Mammary epithelial cell (primary cell): ENCODE results near the gene SLC17A7.

Experiments used
- EZH2 ChIP-seq: IDR thresholded peaks from 2 replicates; pipeline ENCODE4 v1.6.1; 2012; ENCODE audit warnings: low read length, inconsistent platforms, borderline replicate concordance
- TF ChIP-seq, protein P1 (sequence below), 2 donors: IDR thresholded peaks in 1 of 2; conservative IDR thresholded peaks in 1 of 2; 2 replicates each; pipeline ENCODE4 v1.5.1; 2011 to 2012; ENCODE audit warnings: inconsistent platforms in 2 of 2, low read length in 2 of 2, mild to moderate bottlenecking in 2 of 2, control low read depth in 1 of 2, low read depth in 1 of 2; ENCODE audit not compliant: insufficient read depth in 1 of 2; ENCODE audit errors: extremely low read depth in 1 of 2

GRCh38 chr19:49403404-49404187 lies 37.7 kb downstream of the SLC17A7 start:
- TF ChIP-seq, protein P1, sequence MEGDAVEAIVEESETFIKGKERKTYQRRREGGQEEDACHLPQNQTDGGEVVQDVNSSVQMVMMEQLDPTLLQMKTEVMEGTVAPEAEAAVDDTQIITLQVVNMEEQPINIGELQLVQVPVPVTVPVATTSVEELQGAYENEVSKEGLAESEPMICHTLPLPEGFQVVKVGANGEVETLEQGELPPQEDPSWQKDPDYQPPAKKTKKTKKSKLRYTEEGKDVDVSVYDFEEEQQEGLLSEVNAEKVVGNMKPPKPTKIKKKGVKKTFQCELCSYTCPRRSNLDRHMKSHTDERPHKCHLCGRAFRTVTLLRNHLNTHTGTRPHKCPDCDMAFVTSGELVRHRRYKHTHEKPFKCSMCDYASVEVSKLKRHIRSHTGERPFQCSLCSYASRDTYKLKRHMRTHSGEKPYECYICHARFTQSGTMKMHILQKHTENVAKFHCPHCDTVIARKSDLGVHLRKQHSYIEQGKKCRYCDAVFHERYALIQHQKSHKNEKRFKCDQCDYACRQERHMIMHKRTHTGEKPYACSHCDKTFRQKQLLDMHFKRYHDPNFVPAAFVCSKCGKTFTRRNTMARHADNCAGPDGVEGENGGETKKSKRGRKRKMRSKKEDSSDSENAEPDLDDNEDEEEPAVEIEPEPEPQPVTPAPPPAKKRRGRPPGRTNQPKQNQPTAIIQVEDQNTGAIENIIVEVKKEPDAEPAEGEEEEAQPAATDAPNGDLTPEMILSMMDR (conservative IDR thresholded peaks at IDR 0.05 in 1 of 2, IDR thresholded peaks at IDR 0.05 in 1 of 2; ENCODE audit: extremely low read depth in 1 of 2, insufficient read depth in 1 of 2, low read depth in 1 of 2, low read length in 2 of 2), result no peak
- no peak for TF ChIP-seq EZH2
